HEK293 (cell line): ENCODE measurements around the gene SYNM.

Experiments used
- CTCF ChIA-PET: fragments of 350-600 bp; formaldehyde crosslinking; extraction: SDS; loops from one replicate; lab custom pipeline; 2021; ENCODE audit warnings: antibody characterized with exemption; lab: Yijun Ruan, JAX
- POLR2A ChIA-PET: fragments of 300-600 bp; formaldehyde crosslinking; extraction: SDS; loops from one replicate; lab custom pipeline; 2020; ENCODE audit warnings: antibody characterized with exemption, inconsistent platforms; lab: Yijun Ruan, JAX
- H3K27ac ChIP-seq: fragments of 200-500 bp; sonication (Bioruptor generic); 2 replicates; pipeline ENCODE4 v1.5.1; 2014; ENCODE audit warnings: low read depth, low read length, control low read depth, inconsistent platforms; ENCODE audit errors: extremely low read depth
- H3K36me3 ChIP-seq, 2 experiments: fragments of 200-500 bp in 1 of 2; sonication (Bioruptor generic) in 1 of 2; 1 replicate in 1 of 2; 2 replicates in 1 of 2; pipeline ENCODE4 v1.5.1; 2014 to 2017; ENCODE audit warnings: inconsistent platforms in 2 of 2, low read length in 2 of 2; ENCODE audit not compliant: control insufficient read depth in 2 of 2, insufficient read depth in 1 of 2
- H3K4me1 ChIP-seq: fragments of 200-500 bp; sonication (Bioruptor generic); 2 replicates; pipeline ENCODE4 v1.5.1; 2014; ENCODE audit warnings: mild to moderate bottlenecking, low read length, inconsistent platforms; ENCODE audit not compliant: control insufficient read depth, insufficient read depth
- H3K4me3 ChIP-seq: 2 replicates; pipeline ENCODE4 v1.5.1; 2011; ENCODE audit warnings: low read depth, mild to moderate bottlenecking, control low read depth, low read length, moderate library complexity
- H3K9me3 ChIP-seq: fragments of 200-500 bp; sonication (Bioruptor generic); 2 replicates; pipeline ENCODE4 v1.5.1; 2014; ENCODE audit warnings: low read depth, low read length, inconsistent platforms; ENCODE audit not compliant: control insufficient read depth, insufficient read depth
- GLIS1 ChIP-seq: fragments of 450-650 bp; formaldehyde crosslinking; IDR thresholded peaks from 2 replicates; pipeline ENCODE4 v1.5.1; 2016; ENCODE audit warnings: missing biosample characterization, missing genetic modification characterization
- MEIS1 ChIP-seq: sonication (generic); formaldehyde crosslinking; IDR thresholded peaks from 2 replicates; pipeline ENCODE4 v1.8.1; 2022; ENCODE audit warnings: missing genetic modification reagents, mild to moderate bottlenecking, borderline replicate concordance
- PRDM10 ChIP-seq: fragments of 450-650 bp; formaldehyde crosslinking; IDR thresholded peaks from 2 replicates; pipeline ENCODE4 v1.5.1; 2016; ENCODE audit warnings: missing biosample characterization, missing genetic modification characterization
- SP3 ChIP-seq: fragments of 450-650 bp; formaldehyde crosslinking; IDR thresholded peaks from 2 replicates; pipeline ENCODE4 v1.5.1; 2016; ENCODE audit warnings: missing biosample characterization, missing genetic modification characterization
- TRIM28 ChIP-seq: IDR thresholded peaks from 2 replicates; pipeline ENCODE4 v1.6.1; 2011; ENCODE audit warnings: low read length, control low read depth, borderline replicate concordance
- ZBTB7A ChIP-seq: fragments of 450-650 bp; formaldehyde crosslinking; IDR thresholded peaks from 2 replicates; pipeline ENCODE4 v1.5.1; 2016; ENCODE audit warnings: low read depth, missing biosample characterization, missing genetic modification characterization
- ZBTB8A ChIP-seq: fragments of 450-650 bp; formaldehyde crosslinking; IDR thresholded peaks from 2 replicates; pipeline ENCODE4 v1.5.1; 2016; ENCODE audit warnings: missing biosample characterization, missing genetic modification characterization
- ZEB2 ChIP-seq: fragments of 450-650 bp; formaldehyde crosslinking; IDR thresholded peaks from 2 replicates; pipeline ENCODE4 v1.5.1; 2016; ENCODE audit warnings: missing biosample characterization, missing genetic modification characterization
- ZFP69B ChIP-seq: fragments of 450-650 bp; formaldehyde crosslinking; IDR thresholded peaks from 2 replicates; pipeline ENCODE4 v1.5.1; 2016; ENCODE audit warnings: missing biosample characterization, missing genetic modification characterization
- ZIC2 ChIP-seq: fragments of 450-650 bp; formaldehyde crosslinking; IDR thresholded peaks from 2 replicates; pipeline ENCODE4 v1.5.1; 2016; ENCODE audit warnings: missing biosample characterization, missing genetic modification characterization
- ZNF138 ChIP-seq: fragments of 450-650 bp; formaldehyde crosslinking; IDR thresholded peaks from 2 replicates; pipeline ENCODE4 v1.5.1; 2016; ENCODE audit warnings: missing biosample characterization, missing genetic modification characterization, borderline replicate concordance
- ZNF274 ChIP-seq, 2 experiments: fragments of 200-500 bp in 1 of 2; fragments of 450-650 bp in 1 of 2; sonication (Bioruptor generic) in 1 of 2; formaldehyde crosslinking in 1 of 2; IDR thresholded peaks; 2 replicates each; pipeline versions ENCODE4 v1.5.1 to v1.6.1; 2014 to 2016; ENCODE audit warnings: borderline replicate concordance in 1 of 2, inconsistent platforms in 1 of 2, low read length in 1 of 2, missing biosample characterization in 1 of 2, missing genetic modification characterization in 1 of 2
- ZNF37A ChIP-seq: fragments of 450-650 bp; IDR thresholded peaks from 2 replicates; pipeline ENCODE4 v1.5.1; 2018; ENCODE audit warnings: missing biosample characterization, missing genetic modification characterization
- ZNF416 ChIP-seq: fragments of 450-650 bp; formaldehyde crosslinking; IDR thresholded peaks from 2 replicates; pipeline ENCODE4 v1.5.1; 2016; ENCODE audit warnings: missing biosample characterization, missing genetic modification characterization
- ZNF423 ChIP-seq: fragments of 450-650 bp; formaldehyde crosslinking; IDR thresholded peaks from 2 replicates; pipeline ENCODE4 v1.5.1; 2016; ENCODE audit warnings: missing biosample characterization, missing genetic modification characterization
- ZNF510 ChIP-seq: fragments of 450-650 bp; formaldehyde crosslinking; IDR thresholded peaks from 2 replicates; pipeline ENCODE4 v1.5.1; 2018; ENCODE audit warnings: mild to moderate bottlenecking, missing genetic modification characterization, missing biosample characterization; ENCODE audit not compliant: insufficient replicate concordance
- ZNF544 ChIP-seq: fragments of 450-650 bp; formaldehyde crosslinking; IDR thresholded peaks from 2 replicates; pipeline ENCODE4 v1.5.0; 2017; ENCODE audit warnings: missing biosample characterization, missing genetic modification characterization
- ZNF560 ChIP-seq: fragments of 450-650 bp; formaldehyde crosslinking; IDR thresholded peaks from 2 replicates; pipeline ENCODE4 v1.5.1; 2017; ENCODE audit warnings: missing biosample characterization, missing genetic modification characterization, borderline replicate concordance
- ZNF768 ChIP-seq: fragments of 450-650 bp; formaldehyde crosslinking; IDR thresholded peaks from 2 replicates; pipeline ENCODE4 v1.5.1; 2018; ENCODE audit warnings: missing biosample characterization, mild to moderate bottlenecking, missing genetic modification characterization
- TF ChIP-seq, protein P1 (sequence below): fragments of 450-650 bp; formaldehyde crosslinking; IDR thresholded peaks from 2 replicates; pipeline ENCODE4 v1.5.0; 2017; ENCODE audit warnings: missing biosample characterization, missing genetic modification characterization, borderline replicate concordance

Gene SYNM

DNA sequence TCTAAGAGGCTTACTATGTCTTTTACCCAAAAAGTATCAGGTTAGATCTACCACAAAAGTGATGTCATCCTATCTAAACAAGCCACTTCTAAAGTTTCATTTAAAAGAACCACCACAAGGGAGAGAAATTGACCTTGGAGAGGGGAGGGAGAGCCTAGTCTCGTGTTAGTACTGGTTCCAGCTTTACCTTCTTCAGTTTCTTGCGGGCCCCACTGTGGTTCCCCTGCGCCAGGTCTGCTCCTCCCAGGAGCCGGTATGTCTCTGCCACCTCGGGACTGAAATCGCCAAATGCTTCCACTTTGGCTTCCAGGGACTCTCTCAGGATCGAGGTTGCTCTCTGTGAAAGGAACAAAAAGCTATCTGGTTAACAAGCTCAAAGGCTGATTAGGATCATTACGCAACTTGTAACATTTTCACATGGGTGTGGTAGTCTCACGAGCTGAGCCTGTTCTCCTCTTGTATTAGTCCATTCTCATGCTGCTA, 51.1 kb downstream of the SYNM start (continued):
- TF ChIP-seq ZNF560 (tag by site-specific recombination) (no peak), SP3 (tag by site-specific recombination) (no peak), ZNF274 (IDR thresholded peaks at IDR 0.05; ENCODE audit: low read length) (no peak), ZNF274 (tag by site-specific recombination; IDR thresholded peaks at IDR 0.05; ENCODE audit: borderline replicate concordance) (no peak), ZNF37A (tag by site-specific recombination) (no peak), ZNF768 (no peak), ZNF138 (tag by site-specific recombination) (no peak), GLIS1 (tag by site-specific recombination) (no peak), ZNF510 (no peak)
- TF ChIP-seq, protein P1, sequence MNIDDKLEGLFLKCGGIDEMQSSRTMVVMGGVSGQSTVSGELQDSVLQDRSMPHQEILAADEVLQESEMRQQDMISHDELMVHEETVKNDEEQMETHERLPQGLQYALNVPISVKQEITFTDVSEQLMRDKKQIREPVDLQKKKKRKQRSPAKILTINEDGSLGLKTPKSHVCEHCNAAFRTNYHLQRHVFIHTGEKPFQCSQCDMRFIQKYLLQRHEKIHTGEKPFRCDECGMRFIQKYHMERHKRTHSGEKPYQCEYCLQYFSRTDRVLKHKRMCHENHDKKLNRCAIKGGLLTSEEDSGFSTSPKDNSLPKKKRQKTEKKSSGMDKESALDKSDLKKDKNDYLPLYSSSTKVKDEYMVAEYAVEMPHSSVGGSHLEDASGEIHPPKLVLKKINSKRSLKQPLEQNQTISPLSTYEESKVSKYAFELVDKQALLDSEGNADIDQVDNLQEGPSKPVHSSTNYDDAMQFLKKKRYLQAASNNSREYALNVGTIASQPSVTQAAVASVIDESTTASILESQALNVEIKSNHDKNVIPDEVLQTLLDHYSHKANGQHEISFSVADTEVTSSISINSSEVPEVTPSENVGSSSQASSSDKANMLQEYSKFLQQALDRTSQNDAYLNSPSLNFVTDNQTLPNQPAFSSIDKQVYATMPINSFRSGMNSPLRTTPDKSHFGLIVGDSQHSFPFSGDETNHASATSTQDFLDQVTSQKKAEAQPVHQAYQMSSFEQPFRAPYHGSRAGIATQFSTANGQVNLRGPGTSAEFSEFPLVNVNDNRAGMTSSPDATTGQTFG: no peak

DNA sequence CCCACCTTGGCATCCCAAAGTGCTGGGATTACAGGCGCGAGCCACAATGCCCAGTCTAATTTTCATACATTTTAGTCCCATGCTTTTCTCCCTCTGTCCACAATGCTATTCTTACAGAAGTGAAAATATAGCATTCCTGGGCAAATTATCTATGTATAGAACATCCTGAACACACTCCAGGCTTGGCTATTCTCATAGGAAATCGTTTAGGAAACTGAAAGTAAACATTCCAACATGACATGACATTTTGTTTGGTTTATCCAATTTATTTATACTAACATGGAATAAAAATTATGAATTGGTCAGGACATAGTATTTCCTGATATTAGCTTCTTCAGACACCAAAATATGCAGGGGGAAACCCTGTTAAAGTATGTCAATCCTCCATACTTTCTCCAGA, 52.6 kb downstream of the SYNM start:
- Histone ChIP-seq H3K9me3 (no peaks in the 10 kb centered on the region), H3K4me3 (no peak overlapping the region), H3K27ac (no peak overlapping the region), H3K36me3 (peaks cover 4 to 19% of the 10 kb centered on the region in 2 experiments), H3K4me1 (peaks cover 8% of the 10 kb centered on the region)
- TF ChIP-seq ZFP69B (tag by site-specific recombination): no peak
- no peak for TF ChIP-seq MEIS1 (CRISPR knock-in tag)
- no peak for TF ChIP-seq ZNF416 (tag by site-specific recombination)
- TF ChIP-seq PRDM10 (tag by site-specific recombination): no peak
- no peak for TF ChIP-seq ZIC2 (tag by site-specific recombination)
- no peak for TF ChIP-seq TRIM28
- no peak for TF ChIP-seq ZNF544 (tag by site-specific recombination)
- TF ChIP-seq ZNF423: no peak
- no peak for TF ChIP-seq ZBTB7A (tag by site-specific recombination)
- TF ChIP-seq ZEB2 (tag by site-specific recombination): no peak
- no peak for TF ChIP-seq ZBTB8A (tag by site-specific recombination)
- ChIA-PET CTCF (interaction anchor here (0.6 kb wide), 1 partner anchor 56 kb away, joined by 3 read pairs; no protein-coding TSS in a partner anchor), POLR2A (interaction anchor here (0.6 to 1.0 kb wide), 2 partner anchors 8 to 19 kb away, joined by 3 to 6 read pairs; no protein-coding TSS in a partner anchor)
